Bronchus fibroblast of lung (primary cell): ENCODE measurements around the gene C4A. TPM values are rescaled to one million over a fixed set of nuclear protein-coding genes. Genes with fewer than 3 reads are reported as not detected.

ENCODE experiments used
- total RNA-seq: library from RNA; depleted of rRNA; stranded (reverse); fragments of >200 nt; gene quantifications from 2 replicates; pipeline ENCODE4 v1.2.3, GENCODE V29; 2015

C4A gene
- total RNA-seq, result 2.7 and 2.8 TPM in 2 replicates

GRCh38 chr6:31981744-31982143, at the start of gene C4A:
C4A (plus strand) TSS chr6:31982057; CDS start chr6:31982108, 51 bp downstream.

GRCh38 chr6:31945507-31946369, 36.1 kb upstream of the C4A start, which contains the start of gene CFB:
CFB (plus strand) TSS chr6:31946095; CDS start chr6:31946222, 127 bp downstream.

GRCh38 chr6:31958741-31959739, 22.8 kb upstream of the C4A start, which contains the start of the genes NELFE and SKIC2:
NELFE (minus strand) TSS chr6:31958971; CDS start chr6:31958446, 525 bp downstream.
SKIC2 (plus strand) TSS chr6:31959175; CDS start chr6:31959193, 18 bp downstream.

GRCh38 chr6:31971993-31972708, 9.7 kb upstream of the C4A start, which contains the start of gene DXO:
DXO (minus strand) TSS chr6:31972138; CDS start chr6:31971675, 463 bp downstream.

GRCh38 chr6:32014547-32014946, 32.7 kb downstream of the C4A start, which contains the start of gene C4B:
C4B (plus strand) TSS chr6:32014795; CDS start chr6:32014846, 51 bp downstream.

GRCh38 chr6:32037598-32038524, 56.0 kb downstream of the C4A start, which contains the start of gene CYP21A2:
CYP21A2 (plus strand) TSS chr6:32038415; CDS start chr6:32038423, 8 bp downstream.

Other genes with a start within 250 kb of the C4A start
- 974 and 1,027 TPM in 2 replicates for gene CLIC1, start 245.5 kb upstream of the C4A start, total RNA-seq
- gene MSH5, start 242.1 kb upstream of the C4A start, total RNA-seq, result 10.9 and 15.5 TPM in 2 replicates
- gene SAPCD1, start 219.4 kb upstream of the C4A start, total RNA-seq, result 3.2 and 5.8 TPM in 2 replicates
- gene VWA7, start 204.7 kb upstream of the C4A start, total RNA-seq, result 0.45 and 0.67 TPM in 2 replicates
- gene VARS1, start 186.3 kb upstream of the C4A start, total RNA-seq, result 90.6 and 111 TPM in 2 replicates
- gene LSM2, start 175.1 kb upstream of the C4A start, total RNA-seq, result 133 and 134 TPM in 2 replicates
- gene HSPA1L, start 166.8 kb upstream of the C4A start, total RNA-seq, result 0.30 and 0.50 TPM in 2 replicates
- 56.3 and 60.4 TPM in 2 replicates for gene HSPA1A, start 166.5 kb upstream of the C4A start, total RNA-seq
- 112 and 118 TPM in 2 replicates for gene HSPA1B, start 154.3 kb upstream of the C4A start, total RNA-seq
- 53.8 and 61.4 TPM in 2 replicates for gene NEU1, start 119.2 kb upstream of the C4A start, total RNA-seq
- gene SLC44A4, start 103.1 kb upstream of the C4A start, total RNA-seq, result 0.45 TPM in 1 of 2 replicates, not detected in the other
- 38.7 and 39.8 TPM in 2 replicates for gene EHMT2, start 84.4 kb upstream of the C4A start, total RNA-seq
- 3.0 and 3.3 TPM in 2 replicates for gene ZBTB12, start 80.0 kb upstream of the C4A start, total RNA-seq
- gene C2, start 54.3 kb upstream of the C4A start, total RNA-seq, result 0.17 and 0.30 TPM in 2 replicates
- 2.0 and 2.7 TPM in 2 replicates for gene CFB, start 36.0 kb upstream of the C4A start, total RNA-seq
- gene NELFE, start 23.1 kb upstream of the C4A start, total RNA-seq, result 142 and 144 TPM in 2 replicates
- 44.4 and 46.7 TPM in 2 replicates for gene SKIC2, start 22.9 kb upstream of the C4A start, total RNA-seq
- 17.5 and 21.9 TPM in 2 replicates for gene DXO, start 9.9 kb upstream of the C4A start, total RNA-seq
- gene C4B, start 32.7 kb downstream of the C4A start, total RNA-seq, result 1.5 and 2.2 TPM in 2 replicates
- gene CYP21A2, start 56.4 kb downstream of the C4A start, total RNA-seq, result 0.17 TPM in 1 of 2 replicates, not detected in the other
- under 0.01 and 0.17 TPM in 2 replicates for gene TNXB, start 127.3 kb downstream of the C4A start, total RNA-seq
- gene ATF6B, start 146.2 kb downstream of the C4A start, total RNA-seq, result 25.9 and 31.4 TPM in 2 replicates
- gene FKBPL, start 148.2 kb downstream of the C4A start, total RNA-seq, result 6.4 and 6.7 TPM in 2 replicates
- gene PRRT1, start 169.9 kb downstream of the C4A start, total RNA-seq, result 0.15 and 0.17 TPM in 2 replicates
- 12.2 and 13.6 TPM in 2 replicates for gene PPT2, start 172.1 kb downstream of the C4A start, total RNA-seq
- gene EGFL8, start 182.5 kb downstream of the C4A start, total RNA-seq, result 0.89 and 1.2 TPM in 2 replicates
- gene AGPAT1, start 194.0 kb downstream of the C4A start, total RNA-seq, result 68.5 and 73.0 TPM in 2 replicates
- 74.6 and 80.7 TPM in 2 replicates for gene RNF5, start 196.3 kb downstream of the C4A start, total RNA-seq
- 1.0 and 1.3 TPM in 2 replicates for gene AGER, start 202.2 kb downstream of the C4A start, total RNA-seq
- gene PBX2, start 208.1 kb downstream of the C4A start, total RNA-seq, result 26.9 and 31.5 TPM in 2 replicates
- 11.3 and 15.0 TPM in 2 replicates for gene GPSM3, start 210.6 kb downstream of the C4A start, total RNA-seq
- 2.0 and 2.5 TPM in 2 replicates for gene NOTCH4, start 242.0 kb downstream of the C4A start, total RNA-seq